Tibial nerve (tissue), 4 donors: ENCODE data around the gene MARCHF3. TPM values are rescaled to one million over a fixed set of nuclear protein-coding genes. Genes with fewer than 3 reads are reported as not detected.
A peak's percentile ranks its signal among the peaks of the same experiment; 100 is the strongest.

ENCODE experiments used
- DNase-seq, 2 donors: peaks; one replicate each; pipeline ENCODE4 v3.0.0-alpha.2; 2019; ENCODE audit warnings: low spot score in 2 of 2
- H3K27ac ChIP-seq, 4 donors: fragments of 200-600 bp; sonication (generic) in 3 of 4; one replicate each; pipeline ENCODE4 v1.5.1; 2017 to 2019; ENCODE audit warnings: mild to moderate bottlenecking in 1 of 4
- H3K27me3 ChIP-seq, 2 donors: fragments of 200-600 bp; sonication (generic) in 1 of 2; one replicate each; pipeline versions ENCODE4 v1.5.1 to v1.6.0; 2017 to 2019
- H3K36me3 ChIP-seq, 3 donors: fragments of 200-600 bp; sonication (generic); one replicate each; pipeline ENCODE4 v1.5.1; 2018 to 2019
- H3K4me1 ChIP-seq, 4 donors: fragments of 200-600 bp; sonication (generic) in 3 of 4; one replicate each; pipeline ENCODE4 v1.5.1; 2017 to 2019
- H3K4me3 ChIP-seq, 4 donors: fragments of 200-600 bp; sonication (generic) in 3 of 4; one replicate each; pipeline ENCODE4 v1.5.1; 2017 to 2019; ENCODE audit warnings: mild to moderate bottlenecking in 1 of 4, moderate library complexity in 1 of 4
- H3K9me3 ChIP-seq, 4 donors: fragments of 200-600 bp; sonication (generic) in 3 of 4; one replicate each; pipeline ENCODE4 v1.5.1; 2017 to 2019
- EP300 ChIP-seq, 2 donors: sonication (generic); formaldehyde crosslinking; IDR thresholded peaks; one replicate each; pipeline ENCODE4 v1.6.1; 2017; ENCODE audit warnings: antibody characterized with exemption in 2 of 2, mild to moderate bottlenecking in 1 of 2
- POLR2A ChIP-seq, 2 donors: fragments of 450-650 bp; IDR thresholded peaks; one replicate each; pipeline ENCODE4 v1.6.1; 2017; ENCODE audit warnings: antibody characterized with exemption in 2 of 2, mild to moderate bottlenecking in 2 of 2, moderate library complexity in 2 of 2
- WGBS, 2 donors: methylation state at CpG; one replicate each; pipeline ENCODE4 v1.1.5; 2018; 5-methylcytosine and 5-hydroxymethylcytosine counted together
- total RNA-seq, 4 donors: library from RNA; depleted of rRNA; stranded (reverse); fragments of >200 nt; gene quantifications; one replicate each; pipeline ENCODE4 v1.1.0, GENCODE V29; 2016
- TF ChIP-seq, protein P1 (sequence below), 5 experiments: fragments of 200-600 bp in 3 of 5; fragments of 450-650 bp in 2 of 5; sonication (generic) in 3 of 5; IDR thresholded peaks; one replicate each; pipeline ENCODE4 v1.5.1; 2016 to 2019; ENCODE audit warnings: antibody characterized with exemption in 5 of 5, mild to moderate bottlenecking in 3 of 5, moderate library complexity in 2 of 5

The MARCHF3 gene
- total RNA-seq, 4 donors from 2014 or later: 1.8 to 8.7 (median 4.7) TPM

DNA sequence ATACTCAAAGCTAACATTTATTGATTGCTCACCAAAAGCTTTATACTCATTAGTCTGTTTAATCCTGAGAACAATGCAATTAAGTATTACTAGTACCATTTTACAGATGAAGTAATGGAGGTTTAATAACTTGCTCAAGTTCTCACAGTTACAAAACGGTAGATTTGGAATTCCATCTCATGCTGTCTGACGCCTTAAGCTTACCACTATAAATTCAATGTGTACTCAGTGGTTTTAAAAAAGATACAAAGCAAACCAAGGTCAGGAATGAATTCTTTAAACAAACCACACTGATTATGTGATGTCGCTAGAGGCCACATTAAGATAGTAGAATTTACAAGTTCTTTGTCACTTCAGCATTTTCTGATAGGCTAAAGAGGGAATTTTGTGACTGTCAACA, 44.1 kb upstream of the MARCHF3 start:
- WGBS, 2 donors: 91 to 95% methylated on average over 3 of the region's 3 CpGs
- no peaks in the 10 kb centered on the region for H3K27me3 ChIP-seq
- H3K4me1 ChIP-seq: peaks cover 0 to 19% (median 0%) of the 10 kb centered on the region in 4 donors
- no peaks in the 10 kb centered on the region for H3K9me3 ChIP-seq
- H3K36me3 ChIP-seq: no peaks in the 10 kb centered on the region
- no peak overlapping the region for H3K27ac ChIP-seq
- no peak for TF ChIP-seq POLR2A (IDR thresholded peaks at IDR 0.05)
- no peak for TF ChIP-seq EP300 (IDR thresholded peaks at IDR 0.05)
- TF ChIP-seq, protein P1, sequence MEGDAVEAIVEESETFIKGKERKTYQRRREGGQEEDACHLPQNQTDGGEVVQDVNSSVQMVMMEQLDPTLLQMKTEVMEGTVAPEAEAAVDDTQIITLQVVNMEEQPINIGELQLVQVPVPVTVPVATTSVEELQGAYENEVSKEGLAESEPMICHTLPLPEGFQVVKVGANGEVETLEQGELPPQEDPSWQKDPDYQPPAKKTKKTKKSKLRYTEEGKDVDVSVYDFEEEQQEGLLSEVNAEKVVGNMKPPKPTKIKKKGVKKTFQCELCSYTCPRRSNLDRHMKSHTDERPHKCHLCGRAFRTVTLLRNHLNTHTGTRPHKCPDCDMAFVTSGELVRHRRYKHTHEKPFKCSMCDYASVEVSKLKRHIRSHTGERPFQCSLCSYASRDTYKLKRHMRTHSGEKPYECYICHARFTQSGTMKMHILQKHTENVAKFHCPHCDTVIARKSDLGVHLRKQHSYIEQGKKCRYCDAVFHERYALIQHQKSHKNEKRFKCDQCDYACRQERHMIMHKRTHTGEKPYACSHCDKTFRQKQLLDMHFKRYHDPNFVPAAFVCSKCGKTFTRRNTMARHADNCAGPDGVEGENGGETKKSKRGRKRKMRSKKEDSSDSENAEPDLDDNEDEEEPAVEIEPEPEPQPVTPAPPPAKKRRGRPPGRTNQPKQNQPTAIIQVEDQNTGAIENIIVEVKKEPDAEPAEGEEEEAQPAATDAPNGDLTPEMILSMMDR (IDR thresholded peaks at IDR 0.05): no peak
- no peak overlapping the region for H3K4me3 ChIP-seq
- no peak for DNase-seq

DNA sequence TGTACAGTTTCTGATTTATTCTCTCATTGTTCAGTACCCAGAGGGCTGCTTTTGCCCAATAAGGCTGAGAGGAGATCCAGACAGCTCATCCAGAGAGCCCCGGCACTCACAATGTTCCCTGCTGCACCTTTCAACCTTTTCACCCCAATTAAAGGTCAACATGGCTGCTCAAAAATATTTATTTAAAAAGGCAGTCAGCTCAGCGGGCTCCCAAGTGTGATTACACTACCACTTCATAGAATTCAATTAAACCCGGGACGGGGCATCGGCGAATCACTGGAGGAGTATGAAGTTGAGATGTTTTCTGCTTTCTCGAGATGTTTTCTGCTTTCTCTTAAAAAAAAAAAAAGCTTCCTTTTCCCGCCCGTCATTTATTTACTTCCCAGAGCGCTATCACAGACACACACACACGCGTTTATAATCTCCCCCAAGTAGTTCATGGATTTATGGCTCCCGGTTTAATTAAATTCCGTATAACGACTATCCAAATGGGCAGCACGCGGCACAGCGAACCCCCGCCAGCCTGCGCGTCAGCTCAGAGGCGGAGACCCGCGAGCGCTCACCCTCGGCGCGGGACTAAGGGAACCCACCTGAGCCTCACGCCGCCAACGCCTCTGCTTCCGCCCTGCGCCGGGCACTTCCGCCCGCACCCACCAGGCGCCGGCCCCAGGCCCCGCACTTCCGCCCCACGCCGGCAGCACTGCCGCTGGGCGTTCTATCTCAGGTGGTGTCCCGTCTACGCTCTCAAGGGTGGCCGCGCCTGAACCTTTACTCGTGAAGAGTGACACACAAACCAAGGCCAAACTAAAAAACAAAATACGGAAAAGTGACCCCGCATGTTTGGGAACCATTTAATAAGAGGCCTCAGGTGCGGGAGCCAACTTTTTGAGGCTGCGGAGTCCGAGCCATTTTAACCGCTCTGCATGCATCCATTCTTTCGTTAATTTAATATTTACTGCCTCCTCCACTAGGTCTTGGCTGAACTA, 42.8 kb upstream of the MARCHF3 start, which contains the start of gene C5orf63:
Gene C5orf63 (minus strand): TSS at position 642 of the 986 bp plus-strand sequence. CDS start 14,507 bp downstream, outside the sequence.
- Histone ChIP-seq H3K4me3 (peak within 1 kb of the TSS; percentile 33 to 76 (median 54)), H3K27ac (peak within 1 kb of the TSS in 2 of 4 donors; percentile 60 to 64), H3K9me3 (no peaks in the 10 kb centered on the region), H3K36me3 (no peaks in the 10 kb centered on the region), H3K27me3 (no peaks in the 10 kb centered on the region), H3K4me1 (peaks cover 0 to 23% (median 0%) of the 10 kb centered on the region in 4 donors)
- TF ChIP-seq, protein P1 (IDR thresholded peaks at IDR 0.05): peak in 2 of 5 experiments; percentile 20 to 42
- no peak for TF ChIP-seq EP300 (IDR thresholded peaks at IDR 0.05)
- no peak for TF ChIP-seq POLR2A (IDR thresholded peaks at IDR 0.05)
- whole genome bisulfite sequencing, 2 donors: 18 to 33% methylated on average over 50 to 52 of the region's 56 CpGs
- peak in 1 of 2 donors; percentile 17 for DNase-seq

- 84 to 87% methylated on average over 2 of the region's 2 CpGs for WGBS, 2 donors
- Histone ChIP-seq H3K27ac (no peak overlapping the region), H3K4me1 (peaks cover 0 to 20% (median 0%) of the 10 kb centered on the region in 4 donors), H3K9me3 (no peaks in the 10 kb centered on the region), H3K36me3 (no peaks in the 10 kb centered on the region), H3K27me3 (no peaks in the 10 kb centered on the region), H3K4me3 (no peak overlapping the region)
- DNase-seq: no peak
- no peak for TF ChIP-seq EP300 (IDR thresholded peaks at IDR 0.05)
- TF ChIP-seq, protein P1 (IDR thresholded peaks at IDR 0.05): no peak
- no peak for TF ChIP-seq POLR2A (IDR thresholded peaks at IDR 0.05)
Measured at GRCh38 chr5:127070243-127070642, 39.9 kb upstream of the MARCHF3 start.

- TF ChIP-seq POLR2A (IDR thresholded peaks at IDR 0.05) (no peak), EP300 (IDR thresholded peaks at IDR 0.05) (no peak)
- TF ChIP-seq, protein P1 (IDR thresholded peaks at IDR 0.05): no peak
- no peak for DNase-seq
- WGBS, 2 donors: 25 to 36% methylated on average over 2 of the region's 2 CpGs
Measured at GRCh38 chr5:127068493-127069214, 38.3 kb upstream of the MARCHF3 start.

More at GRCh38 chr5:127068493-127069214, 38.3 kb upstream of the MARCHF3 start:
- H3K36me3 ChIP-seq: no peaks in the 10 kb centered on the region
- no peaks in the 10 kb centered on the region for H3K27me3 ChIP-seq
- H3K27ac ChIP-seq: no peak overlapping the region
- H3K4me3 ChIP-seq: no peak overlapping the region
- H3K9me3 ChIP-seq: no peaks in the 10 kb centered on the region
- peaks cover 0 to 19% (median 0%) of the 10 kb centered on the region in 4 donors for H3K4me1 ChIP-seq
